NOMO-1 treated with dmso at 0.1 percent for 144 hours (cell line): ENCODE data around the gene WNT7B.

Experiments used
- DNase-seq: peaks from one replicate; lab custom pipeline; 2025; ENCODE audit not compliant: unreplicated experiment; lab: John Stamatoyannopoulos, UW

The WNT7B gene

DNA sequence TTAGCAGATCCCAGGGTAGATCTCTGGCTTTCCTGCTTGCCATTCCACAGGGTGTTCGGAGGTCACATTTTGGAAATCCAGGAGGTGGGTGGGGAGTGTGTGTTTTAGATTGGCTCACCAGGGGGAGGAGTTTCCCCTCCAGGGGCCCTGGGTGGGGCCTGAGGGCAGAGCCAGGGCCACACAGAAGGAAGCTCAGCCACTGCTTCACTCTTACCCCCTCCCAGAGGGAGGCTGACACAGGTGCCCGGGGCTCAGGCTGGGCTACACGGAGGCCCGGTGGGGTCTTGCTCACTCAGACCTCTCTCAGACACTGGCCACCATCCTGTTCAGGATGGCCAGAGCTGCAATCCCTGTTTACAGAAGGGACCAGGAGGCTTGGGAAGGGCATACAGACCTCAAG is 2.5 kb downstream of the WNT7B start:
- no peak for DNase-seq

DNA sequence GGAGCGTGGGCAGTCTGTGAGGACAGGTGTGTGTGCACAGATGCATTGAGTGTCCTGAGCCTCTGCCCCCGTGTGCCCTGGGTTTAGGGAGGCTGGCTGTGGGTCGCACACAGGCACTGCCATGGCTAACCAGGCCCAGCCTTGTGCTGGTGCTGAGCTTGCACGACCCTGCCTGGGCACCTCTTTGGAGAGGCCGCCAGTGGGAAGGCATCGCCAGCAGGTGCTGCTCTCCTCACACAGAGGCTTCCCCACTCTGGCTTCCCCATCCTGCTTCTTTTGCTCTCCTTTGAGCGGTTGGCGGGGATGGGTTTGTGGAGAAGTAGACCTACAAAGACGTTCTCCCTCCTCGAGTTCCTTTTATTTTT is 4.1 kb downstream of the WNT7B start:
- no peak for DNase-seq

DNA sequence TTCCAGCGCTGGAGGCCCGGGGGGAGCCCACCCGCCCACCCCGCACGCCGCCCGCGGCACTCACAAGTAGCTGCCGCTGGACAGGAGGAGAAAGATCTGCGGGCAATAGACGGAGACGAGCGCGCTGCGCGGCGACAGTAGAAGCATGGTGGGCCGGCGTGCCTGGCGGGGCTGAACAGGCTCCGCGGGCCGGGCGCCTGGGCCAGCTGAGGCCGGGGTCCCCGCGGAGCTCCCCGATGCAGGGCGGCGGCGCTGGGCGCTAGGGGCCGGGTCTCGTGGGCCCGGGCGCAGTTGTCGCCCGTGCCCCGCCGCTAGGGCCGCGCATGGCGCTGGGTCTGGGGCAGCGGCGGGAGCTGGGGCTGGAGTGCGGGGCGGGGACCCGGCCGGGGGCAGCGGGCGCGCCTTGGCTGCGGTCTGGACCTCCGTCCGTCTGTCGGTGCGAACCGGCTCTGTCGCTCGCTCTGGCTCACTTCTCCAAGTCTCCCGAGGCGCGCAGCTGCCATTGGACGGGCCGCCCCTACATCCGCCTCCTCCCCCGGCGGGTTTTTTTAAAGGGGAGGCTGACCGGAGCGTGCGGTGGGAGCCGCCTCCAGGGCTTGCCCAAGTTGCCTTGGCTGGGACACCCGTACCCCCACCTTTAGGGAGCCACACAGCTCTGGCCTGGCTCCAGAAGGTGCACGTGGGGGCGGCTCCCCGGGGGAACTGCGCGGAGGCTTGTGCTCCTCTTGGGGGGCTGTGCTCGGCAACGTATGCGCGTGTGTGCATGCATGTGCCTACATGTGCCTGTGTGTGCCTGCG is 4.7 kb downstream of the WNT7B start:
- no peak for DNase-seq

DNA sequence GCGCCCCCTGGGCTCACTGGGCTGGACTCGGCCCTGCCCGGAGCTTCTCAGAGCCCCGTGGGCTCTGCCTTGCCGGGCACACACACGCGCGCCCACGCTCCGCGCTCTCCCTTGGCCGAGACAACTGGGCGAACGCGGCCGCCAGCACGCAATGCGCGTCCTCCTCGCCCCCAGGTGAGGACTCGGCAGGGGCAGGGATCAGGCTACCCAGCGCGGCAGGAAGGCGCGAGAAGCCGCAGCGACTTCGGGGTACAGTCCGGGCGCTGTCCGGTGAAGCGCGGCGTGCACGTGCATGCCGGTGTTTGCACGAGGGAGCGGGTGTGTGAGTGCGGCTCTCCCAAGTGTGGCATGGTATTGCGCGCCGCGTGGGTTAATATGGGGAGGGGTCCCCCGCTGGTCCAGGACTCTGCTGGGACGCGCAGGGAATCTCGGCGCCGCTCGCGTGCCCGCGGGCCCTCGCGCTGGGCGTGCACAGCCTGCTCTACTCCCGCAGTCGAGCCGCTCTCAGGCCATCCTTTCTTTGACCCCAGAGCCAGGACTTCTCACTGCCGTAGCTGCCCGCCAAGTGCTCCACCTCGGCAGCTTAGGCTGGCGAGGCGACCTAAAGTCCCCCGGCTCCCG is 5.4 kb downstream of the WNT7B start:
- DNase-seq, result no peak

DNA sequence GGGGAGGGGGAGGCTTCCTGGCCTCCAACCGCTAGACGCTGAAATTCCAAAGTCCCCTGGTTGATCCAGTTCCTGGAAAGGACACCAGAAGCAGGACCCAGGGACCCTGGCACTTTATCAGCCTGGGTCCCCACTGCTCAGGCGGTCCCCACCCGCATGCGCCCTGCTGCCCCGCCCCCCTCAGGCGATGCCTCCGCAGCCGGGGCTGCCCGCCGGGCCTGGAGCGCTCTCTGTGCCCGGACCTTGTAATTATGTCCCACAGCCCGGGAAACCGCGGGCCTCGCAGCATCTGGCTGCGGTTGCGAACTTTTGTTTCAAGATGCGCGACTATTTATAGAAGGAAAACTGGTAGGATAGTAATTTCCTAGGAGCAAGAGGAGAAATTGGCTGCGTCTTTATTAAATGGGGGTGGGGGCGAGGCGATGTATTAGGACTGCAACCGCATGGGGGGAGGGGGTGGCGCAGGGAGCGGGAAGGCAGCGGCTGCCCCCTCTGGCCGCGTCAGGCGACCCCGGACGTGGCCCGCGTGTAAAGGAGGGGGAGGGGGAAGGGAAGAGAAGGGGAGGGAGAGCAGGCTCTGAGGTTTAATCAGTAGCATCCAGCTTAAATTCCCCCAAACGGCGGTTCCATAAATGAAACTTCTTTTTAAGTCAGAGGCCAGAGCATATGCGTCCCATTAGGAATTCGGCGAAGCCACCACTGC is 6.1 kb downstream of the WNT7B start:
- no peak for DNase-seq

DNA sequence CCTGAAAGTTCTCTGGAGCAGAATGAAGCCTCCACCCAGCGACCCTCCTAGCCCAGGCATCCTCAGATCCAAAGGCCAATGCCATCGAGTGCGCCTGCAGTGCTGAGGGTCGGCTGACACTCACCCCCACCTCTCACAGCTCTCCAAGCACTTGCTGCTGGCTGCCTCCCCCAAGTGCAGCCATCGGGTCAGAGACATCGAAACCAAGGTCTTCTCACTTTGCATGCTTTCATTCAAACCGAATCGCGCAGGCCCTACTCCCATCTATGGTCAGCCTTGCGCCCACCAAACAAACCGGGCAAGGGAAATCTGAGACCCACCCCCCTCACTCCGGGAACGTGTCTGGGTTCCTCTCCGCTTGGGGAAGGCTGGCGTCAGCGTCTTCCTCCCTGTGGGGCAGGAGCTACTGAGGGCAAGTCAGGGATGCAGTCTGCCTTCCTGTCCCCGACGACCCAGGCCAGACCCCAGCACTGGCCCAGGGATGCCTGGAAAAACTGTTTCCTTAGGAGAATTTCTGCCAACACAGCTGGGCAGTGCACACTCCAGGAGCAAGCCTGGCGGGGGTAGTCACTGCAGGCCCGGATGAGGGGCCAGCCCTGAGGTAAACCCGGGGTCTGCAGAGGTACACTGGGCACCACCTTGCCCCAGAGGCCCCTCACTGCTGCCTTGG is 7.0 kb downstream of the WNT7B start:
- DNase-seq, result no peak

DNA sequence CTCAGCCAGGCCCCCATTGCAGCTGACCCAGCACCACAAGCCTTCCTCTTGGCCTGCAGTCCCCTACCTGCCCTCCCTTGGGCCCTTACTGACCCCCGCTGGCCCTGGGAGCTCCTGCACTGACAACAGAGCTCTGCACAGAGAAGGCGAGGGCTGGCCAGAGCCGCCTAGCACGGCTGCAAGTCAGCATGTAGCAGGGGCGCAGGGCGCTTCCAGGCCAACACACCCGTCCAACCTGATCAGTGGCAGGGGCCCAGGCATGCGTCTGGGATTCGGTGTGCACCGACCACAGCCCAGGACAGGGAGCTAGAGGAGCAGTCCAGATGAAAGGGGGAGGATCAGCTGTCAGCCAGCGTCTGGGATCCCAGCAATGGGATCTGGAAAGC is 7.6 kb downstream of the WNT7B start:
- no peak for DNase-seq

DNA sequence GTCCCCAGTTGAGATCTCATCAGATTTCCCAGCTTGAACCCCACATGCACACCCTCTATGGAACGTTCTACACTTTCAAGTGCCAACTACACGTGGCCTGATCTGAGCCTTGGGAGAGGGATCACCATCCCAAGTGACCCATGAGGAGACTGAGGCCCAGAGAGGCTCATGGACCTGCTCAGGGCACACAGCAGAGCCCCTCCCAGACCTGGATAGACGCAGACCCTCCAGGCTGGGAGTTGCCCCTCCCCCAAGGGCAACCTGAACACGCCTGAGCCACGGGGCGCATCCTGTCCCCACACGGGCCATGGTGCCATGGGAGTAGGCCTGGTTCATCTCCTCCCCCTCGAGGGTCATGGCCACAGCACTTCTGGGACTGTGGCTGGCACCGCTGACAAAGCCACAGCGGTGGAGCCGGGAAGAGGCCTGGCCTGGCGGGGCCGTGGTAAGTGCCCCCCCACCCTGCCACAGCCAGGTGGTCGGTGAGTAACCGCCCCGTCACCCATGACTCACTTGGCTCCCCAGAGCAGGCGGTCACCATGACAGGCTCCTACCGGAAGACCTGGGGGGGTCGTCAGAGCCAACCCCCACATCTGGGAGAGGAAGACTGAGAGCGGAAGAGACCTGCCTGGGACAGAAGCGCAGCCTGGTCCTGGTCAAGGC is 8.1 kb downstream of the WNT7B start:
- DNase-seq, result no peak

DNA sequence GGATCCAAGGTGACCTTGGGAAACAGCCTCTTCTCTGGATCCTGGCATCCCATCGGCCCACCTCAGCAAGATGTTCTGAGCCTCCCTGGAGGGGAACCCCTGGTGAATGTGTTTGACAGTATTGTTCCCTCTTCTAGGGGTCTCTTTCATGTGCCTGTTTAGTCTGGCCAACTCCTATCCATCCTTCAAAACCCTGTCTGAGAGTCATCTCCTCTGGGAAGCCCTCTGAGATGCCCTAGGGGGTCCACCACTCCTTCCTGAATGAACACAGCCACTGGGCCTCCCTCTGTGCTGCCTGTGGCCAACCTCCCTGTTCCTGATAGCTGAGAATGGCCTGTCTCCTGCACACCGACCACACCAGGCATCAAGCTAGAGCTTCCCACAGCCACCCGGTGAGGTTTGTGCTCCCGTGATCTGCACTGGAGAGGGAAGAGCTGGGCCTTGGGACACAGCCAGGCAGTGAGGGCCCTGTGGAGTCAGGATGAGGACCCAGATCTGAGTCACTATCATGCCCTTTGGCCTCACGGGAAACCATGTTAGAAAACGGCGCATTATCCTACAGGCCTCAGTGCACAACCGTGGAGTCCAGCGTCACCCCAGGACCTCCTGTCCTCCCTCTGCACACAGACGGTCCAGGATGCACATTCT is 8.8 kb downstream of the WNT7B start:
- no peak for DNase-seq

DNA sequence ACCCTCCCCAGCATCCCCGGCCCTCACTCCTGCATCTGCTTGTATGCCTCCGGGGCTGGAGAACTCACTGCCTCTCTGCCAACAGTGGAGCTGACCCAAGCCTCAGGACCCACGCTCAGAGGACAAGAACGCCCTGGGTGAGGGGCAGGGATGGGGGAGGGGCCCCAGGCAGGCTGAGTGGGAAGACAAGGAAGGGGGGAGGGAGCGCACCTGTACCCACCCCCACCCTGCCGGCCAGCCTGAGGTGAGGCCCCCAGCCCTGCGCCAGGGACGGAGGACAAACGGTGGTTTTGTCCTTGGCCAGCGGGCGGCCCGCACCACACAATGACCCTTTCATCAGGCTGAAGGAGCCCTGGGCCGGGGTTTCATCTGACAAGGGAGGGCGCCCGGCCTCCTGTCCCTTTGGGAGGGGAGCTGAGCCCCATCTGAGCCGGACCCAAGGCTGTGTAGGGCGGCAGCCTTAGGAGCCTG is 10.0 kb downstream of the WNT7B start:
- no peak for DNase-seq

DNA sequence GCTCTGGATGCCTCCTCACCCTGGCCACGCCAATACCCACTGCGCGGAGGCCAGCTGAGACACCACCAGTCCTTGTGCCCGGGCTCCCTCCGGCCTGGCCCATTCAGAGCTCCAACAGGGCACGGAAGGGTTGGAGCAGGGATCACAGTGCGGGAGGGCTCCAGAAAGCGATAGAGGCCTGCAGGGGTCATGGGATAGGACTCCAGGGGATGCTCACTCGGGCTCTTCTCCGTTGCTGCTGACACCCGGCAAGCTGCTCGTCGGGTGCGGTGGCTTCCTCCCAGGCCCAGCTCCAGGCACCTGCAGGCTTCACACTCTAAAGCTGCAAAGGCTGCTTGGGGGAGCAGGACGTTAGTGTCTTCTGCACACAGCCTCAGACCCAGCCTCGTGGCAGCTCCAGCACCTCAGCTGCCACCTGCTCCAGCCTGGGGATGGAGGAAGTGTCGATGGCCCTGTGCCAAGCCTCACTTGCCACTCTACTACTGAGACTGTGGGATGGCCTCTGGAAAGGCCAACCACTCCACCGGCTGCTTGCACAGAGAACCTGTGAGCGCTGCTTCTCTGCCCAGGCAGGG is 10.6 kb downstream of the WNT7B start:
- no peak for DNase-seq

DNA sequence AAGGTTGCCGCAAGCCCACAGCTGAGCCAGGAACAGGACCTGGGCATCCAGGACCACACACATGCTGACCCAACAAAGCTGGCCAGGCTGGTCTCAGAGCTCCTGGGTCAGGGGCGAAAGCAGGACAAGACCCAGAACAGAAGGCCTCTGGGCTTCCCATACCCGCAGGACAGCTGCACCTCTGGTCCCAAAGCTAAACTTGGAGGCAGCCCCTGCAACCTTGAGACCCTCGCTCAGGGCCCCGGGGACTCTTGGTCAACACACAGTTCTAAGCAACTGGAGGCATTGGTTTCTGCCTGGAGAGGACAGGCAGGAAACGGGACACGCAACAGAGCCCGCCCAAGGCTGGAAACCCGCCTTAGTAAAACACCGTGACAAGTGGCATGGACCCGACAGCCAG is 11.4 kb downstream of the WNT7B start:
- DNase-seq, result no peak

DNA sequence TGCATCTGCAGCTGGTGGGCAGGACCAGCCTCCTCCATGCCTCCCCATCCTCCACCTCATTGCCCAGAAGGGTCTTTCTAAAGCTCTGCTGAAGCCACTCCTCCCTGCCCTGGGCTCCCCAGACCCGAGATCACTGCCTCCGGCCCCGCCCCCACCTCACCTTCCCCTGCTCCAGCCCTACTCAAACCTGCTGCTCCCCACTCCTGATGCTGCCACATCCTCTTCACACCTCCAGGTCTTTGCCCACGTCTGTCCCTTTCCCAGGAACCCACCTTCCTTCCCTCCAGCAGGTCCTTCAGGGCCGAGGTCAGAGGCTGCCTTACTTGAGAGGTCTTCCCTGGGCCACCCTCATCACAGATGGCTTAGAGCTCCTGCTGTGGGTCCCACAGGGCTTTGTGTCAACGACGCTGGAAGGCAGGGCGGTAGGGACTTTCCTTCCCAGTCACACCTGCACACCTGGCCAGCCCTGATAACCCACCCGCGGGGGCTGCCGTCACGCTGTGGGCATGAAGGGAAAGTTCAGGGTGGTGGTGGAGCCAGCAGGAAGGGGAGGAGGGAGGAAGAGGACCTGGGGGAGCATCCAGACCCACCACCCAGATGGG is 11.9 kb downstream of the WNT7B start:
- no peak for DNase-seq

DNA sequence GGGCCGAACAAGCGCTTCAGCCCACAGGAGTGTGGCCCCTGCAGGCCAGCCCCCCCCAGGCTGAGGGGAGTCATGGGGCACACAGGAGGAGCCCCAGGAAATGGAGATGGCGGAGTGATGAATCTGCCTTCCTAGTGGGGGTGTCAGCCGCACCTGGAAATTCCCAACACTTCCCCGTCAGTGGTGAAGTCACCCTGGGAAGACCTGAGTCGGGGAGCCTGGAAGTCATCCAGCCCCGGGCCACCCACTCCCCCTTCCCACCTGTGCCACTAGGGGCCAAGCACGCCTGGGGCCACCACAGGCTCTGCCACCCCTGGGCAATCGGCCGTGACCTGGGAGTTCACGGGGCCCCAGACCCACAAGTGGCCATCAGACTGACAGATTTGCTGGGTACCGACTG is 12.6 kb downstream of the WNT7B start:
- no peak for DNase-seq

DNA sequence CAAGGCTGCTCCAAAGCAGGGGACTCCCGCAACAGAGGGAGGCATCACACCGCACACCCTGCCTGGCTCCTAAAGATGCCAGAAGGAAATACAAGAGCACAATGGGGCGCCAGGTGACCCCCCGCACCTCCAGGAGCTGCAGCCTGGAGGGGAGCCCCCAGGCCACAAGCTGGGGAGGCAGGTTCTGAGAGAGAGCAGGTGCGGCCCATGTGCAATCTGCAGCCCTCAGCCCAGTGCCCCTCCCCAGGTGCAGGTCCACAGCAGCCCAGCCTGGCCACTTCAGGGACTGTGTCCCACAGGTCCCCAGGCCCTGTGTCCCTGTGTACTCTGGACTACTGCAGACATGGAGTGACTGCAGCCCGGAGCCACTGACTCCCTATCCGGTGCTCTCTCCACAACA is 13.1 kb downstream of the WNT7B start:
- no peak for DNase-seq

DNA sequence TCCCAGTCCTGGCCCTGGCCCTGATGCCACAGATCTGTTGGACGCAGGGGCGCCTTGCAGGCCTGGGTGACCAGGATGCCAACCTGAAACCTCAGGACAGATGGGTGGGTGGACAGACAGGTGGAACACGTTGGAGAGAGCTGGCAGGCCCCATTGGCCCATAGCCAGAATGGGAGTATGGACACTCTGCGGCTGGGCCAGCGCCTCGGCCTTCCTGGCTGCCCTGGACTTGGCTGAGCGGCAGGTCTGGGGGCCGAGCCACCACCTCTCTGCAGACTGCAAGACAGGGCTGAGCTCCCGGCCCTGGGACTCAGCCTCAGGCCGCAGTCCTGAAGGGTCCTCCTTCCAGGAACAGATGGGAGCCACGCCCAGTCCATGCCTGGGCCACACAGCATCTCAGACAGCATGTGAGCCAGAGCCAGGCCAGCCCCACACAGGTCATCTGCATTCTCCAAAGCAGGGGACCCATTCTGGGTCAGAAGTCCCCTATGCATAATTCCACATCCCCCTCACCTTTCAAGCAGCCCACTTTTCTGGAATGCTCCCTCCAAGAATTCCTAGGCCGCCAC is 14.1 kb downstream of the WNT7B start:
- no peak for DNase-seq

DNA sequence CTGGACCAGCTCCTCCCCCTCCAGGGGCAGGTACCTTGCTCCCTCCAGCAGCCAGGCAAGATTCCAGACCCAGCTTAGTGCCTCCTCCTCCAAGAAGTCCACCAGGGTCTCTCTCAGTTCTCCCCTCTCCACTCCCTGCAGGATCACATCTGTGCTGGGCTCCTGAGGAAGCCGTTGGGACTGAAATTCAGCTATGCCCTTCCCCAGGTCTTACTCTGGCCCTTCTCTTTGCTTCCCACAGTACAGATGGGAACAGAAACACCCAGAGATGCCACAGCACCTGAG is 14.6 kb downstream of the WNT7B start:
- no peak for DNase-seq

DNA sequence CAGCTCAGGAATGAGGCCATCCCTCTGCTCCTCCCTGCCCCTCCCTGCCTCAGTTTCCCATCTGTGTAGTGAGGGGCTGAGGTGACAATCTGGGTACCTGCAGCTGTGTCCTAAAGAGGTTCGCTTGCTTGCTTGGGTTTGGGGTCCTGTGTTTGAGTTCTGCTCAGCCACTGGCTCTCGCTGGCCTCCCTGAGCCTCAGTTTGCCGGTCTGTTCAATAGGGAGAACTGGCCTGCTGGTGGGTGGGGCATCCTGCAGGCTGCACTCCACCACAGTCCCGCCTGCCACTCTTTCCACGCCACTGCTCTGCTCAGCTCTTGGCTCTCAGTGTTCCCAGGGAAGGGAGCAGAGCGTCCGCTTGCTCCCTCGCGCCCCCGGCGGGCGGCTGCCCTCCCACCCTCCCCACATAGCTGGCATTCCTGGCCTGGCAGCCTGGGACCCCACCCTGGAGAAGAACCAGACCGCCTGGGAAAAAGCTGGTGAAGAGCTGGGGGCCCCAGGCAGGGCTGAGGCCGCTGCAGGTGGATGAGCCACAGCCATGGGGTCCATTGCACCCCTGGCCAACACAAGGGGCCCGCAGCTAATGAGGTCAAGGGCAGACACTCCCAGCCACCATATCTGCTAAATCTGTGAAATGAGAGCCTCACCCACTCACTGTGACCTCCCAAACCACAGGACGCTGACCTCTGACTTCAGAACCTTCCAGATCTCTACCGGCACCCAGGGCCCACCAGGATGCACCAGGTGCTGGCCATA is 15.1 kb downstream of the WNT7B start:
- DNase-seq, result no peak
